Heart right ventricle (tissue), 16 donors: ENCODE data around the gene CDHR3. TPM values are rescaled to one million over a fixed set of nuclear protein-coding genes. Genes with fewer than 3 reads are reported as not detected.

Source experiments
- ATAC-seq, 8 donors: fragments of 200-7000 bp; cut with Tn5 transposase; one replicate each; pipeline ENCODE4 v1.9.1; 2020; ENCODE audit warnings: mild to moderate bottlenecking in 8 of 8, moderate library complexity in 8 of 8, moderate number of reproducible peaks in 1 of 8
- DNase-seq, 2 donors: peaks; one replicate each; pipeline ENCODE4 v3.0.0-alpha.2; 2020
- H3K27ac ChIP-seq, 10 donors: fragments of 200-600 bp; sonication (generic) in 2 of 10; one replicate each; pipeline versions ENCODE4 v1.5.0 to v1.8.0; 2020 to 2022; ENCODE audit warnings: mild to moderate bottlenecking in 3 of 10
- H3K27me3 ChIP-seq, 7 donors: fragments of 200-600 bp; one replicate each; pipeline ENCODE4 v1.8.0; 2021 to 2022; ENCODE audit warnings: mild to moderate bottlenecking in 2 of 7
- H3K36me3 ChIP-seq, 9 donors: fragments of 200-600 bp; sonication (generic) in 1 of 9; one replicate each; pipeline versions ENCODE4 v1.5.0 to v1.8.0; 2020 to 2022; ENCODE audit warnings: mild to moderate bottlenecking in 2 of 9
- H3K4me1 ChIP-seq, 9 donors: fragments of 200-600 bp; sonication (generic) in 1 of 9; one replicate each; pipeline versions ENCODE4 v1.5.0 to v1.8.0; 2020 to 2022; ENCODE audit warnings: mild to moderate bottlenecking in 4 of 9
- H3K4me3 ChIP-seq, 10 donors: fragments of 200-600 bp; sonication (generic) in 2 of 10; one replicate each; pipeline versions ENCODE4 v1.5.0 to v1.8.0; 2020 to 2022; ENCODE audit warnings: mild to moderate bottlenecking in 7 of 10, moderate library complexity in 2 of 10
- H3K9me3 ChIP-seq, 11 donors: fragments of 200-600 bp in 10 of 11; sonication (generic) in 2 of 11; one replicate each; pipeline versions ENCODE4 v1.5.0 to v1.8.0; 2013 to 2022; ENCODE audit warnings: mild to moderate bottlenecking in 2 of 11, control low read depth in 1 of 11, moderate library complexity in 1 of 11
- WGBS, 2 donors: extraction: QIAGEN DNeasy Blood & Tissue Kit; methylation state at CpG; one replicate each; pipeline ENCODE4 v1.1.7; 2013; ENCODE audit warnings: inconsistent platforms in 1 of 2; 5-methylcytosine and 5-hydroxymethylcytosine counted together
- intact Hi-C, 10 donors: fragments of 100-400 bp; cut with DNase I; formaldehyde crosslinking; loops; one replicate each; pipeline versions ENCODE4 v1.11.1 to v1.14.2; 2022
- polyA plus RNA-seq, 2 donors: library from polyadenylated mRNA; stranded (reverse); fragments of 200-250 nt; gene quantifications; one replicate each; pipeline ENCODE4 v1.2.3, GENCODE V29; 2013
- total RNA-seq, 10 donors: library from RNA; stranded (reverse); fragmentation: NEBNext Ultra II Directional in 3 of 10; extraction: Animal tissue kit (Norgen Biotek cat#: 25700) in 3 of 10; gene quantifications; one replicate each; pipeline versions ENCODE4 v1.2.1 to v1.2.4, GENCODE V29; 2021 to 2023
- TF ChIP-seq, protein P1 (sequence below), 9 donors: fragments of 200-600 bp; sonication (generic) in 2 of 9; IDR thresholded peaks; one replicate each; pipeline versions ENCODE4 v1.5.0 to v1.8.0; 2021 to 2022; ENCODE audit warnings: antibody characterized with exemption in 9 of 9, mild to moderate bottlenecking in 5 of 9, moderate library complexity in 1 of 9
- donor health status: Arrhythmogenic right ventricular cardiomyopathy.
- donor health status: ischemic (EF 13 %, LVEDD 7.1; RV severe dilation, severe dysfunction).
- donor health status: healthy with polysubstance abuse.
- donor health status: DM: no; HTN: yes; CAD: no.
- donor health status: DM: no; HTN: no; CAD: no.
- donor health status: ischemic (EF 25% LVEDD 6.9; RV normal size, moderate dysfunction).
- donor health status: ischemic (EF 25% LVEDD 5.7; RV mildly dilated, moderate dysfunction).
- donor health status: healthy.
- donor health status: DM: yes; HTN: yes; CAD: no.
- donor health status: Ischemic cardiomyopathy.
- donor health status: ischemic (EF 35%, LVEDD 5.7; RV mildly dilated, moderate dysfunction).
- donor health status: nonischemic (EF 11% LVEDD 7.7; RV severe dilation, severe dysfunction).
- donor health status: DM: yes; HTN: yes; CAD: no.
- donor health status: PGD.
- donor health status: ischemic (EF 29% LVEDD 5.4; RV normal size, mild dysfunction).
- donor health status: nonischemic (EF 23%, LVEDD 6.1; RV moderate dilation, normal function).

Gene CDHR3
- total and polyA plus RNA-seq, 12 donors = 0.59 to 14.2 (median 1.9) TPM

GRCh38 chr7:106057204-106057961, 94.3 kb downstream of the CDHR3 start:
- H3K4me1 ChIP-seq = peaks cover 0 to 22% (median 8%) of the 10 kb centered on the region in 9 donors
- TF ChIP-seq, protein P1, sequence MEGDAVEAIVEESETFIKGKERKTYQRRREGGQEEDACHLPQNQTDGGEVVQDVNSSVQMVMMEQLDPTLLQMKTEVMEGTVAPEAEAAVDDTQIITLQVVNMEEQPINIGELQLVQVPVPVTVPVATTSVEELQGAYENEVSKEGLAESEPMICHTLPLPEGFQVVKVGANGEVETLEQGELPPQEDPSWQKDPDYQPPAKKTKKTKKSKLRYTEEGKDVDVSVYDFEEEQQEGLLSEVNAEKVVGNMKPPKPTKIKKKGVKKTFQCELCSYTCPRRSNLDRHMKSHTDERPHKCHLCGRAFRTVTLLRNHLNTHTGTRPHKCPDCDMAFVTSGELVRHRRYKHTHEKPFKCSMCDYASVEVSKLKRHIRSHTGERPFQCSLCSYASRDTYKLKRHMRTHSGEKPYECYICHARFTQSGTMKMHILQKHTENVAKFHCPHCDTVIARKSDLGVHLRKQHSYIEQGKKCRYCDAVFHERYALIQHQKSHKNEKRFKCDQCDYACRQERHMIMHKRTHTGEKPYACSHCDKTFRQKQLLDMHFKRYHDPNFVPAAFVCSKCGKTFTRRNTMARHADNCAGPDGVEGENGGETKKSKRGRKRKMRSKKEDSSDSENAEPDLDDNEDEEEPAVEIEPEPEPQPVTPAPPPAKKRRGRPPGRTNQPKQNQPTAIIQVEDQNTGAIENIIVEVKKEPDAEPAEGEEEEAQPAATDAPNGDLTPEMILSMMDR (IDR thresholded peaks at IDR 0.05) = no peak
- H3K9me3 ChIP-seq = no peaks in the 10 kb centered on the region
- H3K27ac ChIP-seq = no peak overlapping the region
- DNase-seq (no peak), ATAC-seq (peak in 2 of 8 donors; percentile 6 to 11)
- no peak overlapping the region for H3K4me3 ChIP-seq
- WGBS, 2 donors = 76 to 79% methylated on average over 10 of the region's 10 CpGs
- no peaks in the 10 kb centered on the region for H3K36me3 ChIP-seq
- intact Hi-C loops = loop anchor here in 9 of 10 donors (1.0 to 10.0 kb wide), 3 partner anchors 95 to 417 kb away; no protein-coding TSS in a partner anchor
- H3K27me3 ChIP-seq = no peaks in the 10 kb centered on the region

DNA sequence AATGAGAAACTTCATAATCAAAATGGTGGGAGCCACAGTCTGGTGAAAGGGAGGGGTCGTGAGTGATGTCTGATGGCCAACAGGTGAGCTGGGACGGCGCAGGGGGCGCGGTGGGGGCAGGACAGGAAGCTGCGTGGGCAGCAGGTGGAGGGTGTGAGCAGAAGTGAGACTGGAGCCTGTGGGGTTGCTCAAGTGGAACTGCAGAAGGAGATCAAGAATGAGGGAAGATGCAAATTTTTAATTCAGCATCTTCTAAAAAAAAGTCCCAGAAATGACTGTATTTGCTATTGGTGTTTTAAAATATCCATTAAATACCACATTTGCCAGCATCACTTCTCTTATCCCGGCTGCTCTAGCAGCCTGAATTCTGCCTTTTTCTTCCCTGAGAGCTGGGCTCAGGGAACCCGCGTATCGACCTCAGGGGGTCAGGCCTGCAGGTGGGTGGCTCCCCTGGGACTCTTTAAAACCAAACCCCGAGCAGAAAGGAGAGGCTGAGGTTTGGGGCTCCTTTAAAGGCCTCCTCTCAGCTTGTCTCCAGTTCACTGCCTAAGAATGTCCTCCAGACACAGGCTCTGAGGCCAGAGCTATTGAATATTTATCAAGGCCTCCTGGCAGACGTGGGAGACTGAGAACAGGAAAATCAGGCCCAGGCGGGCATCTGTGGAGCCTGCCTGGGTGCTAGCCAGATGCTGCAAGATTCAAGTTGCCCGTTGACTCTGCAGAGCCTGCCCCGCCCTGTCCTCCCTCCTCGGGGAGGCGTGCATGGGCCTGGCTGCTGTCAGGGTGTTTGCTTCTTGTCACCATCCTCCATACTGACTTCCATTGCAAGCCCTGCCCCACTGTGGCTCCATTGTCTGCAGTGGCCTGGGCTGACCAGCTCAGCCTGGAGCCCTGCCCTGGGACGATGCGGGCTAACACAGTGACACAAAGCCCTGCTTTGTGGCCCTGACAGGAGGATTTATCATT, 95.2 kb downstream of the CDHR3 start:
- intact Hi-C loops = loop anchor here in 9 of 10 donors (1.0 to 10.0 kb wide), 3 partner anchors 95 to 417 kb away; no protein-coding TSS in a partner anchor
- Histone ChIP-seq H3K27me3 (no peaks in the 10 kb centered on the region), H3K36me3 (no peaks in the 10 kb centered on the region), H3K4me1 (peaks cover 0 to 24% (median 8%) of the 10 kb centered on the region in 9 donors), H3K9me3 (no peaks in the 10 kb centered on the region), H3K27ac (peak overlapping the region in 2 of 10 donors; percentile 11 to 24), H3K4me3 (no peak overlapping the region)
- ATAC-seq (peak in 6 of 8 donors; percentile 20 to 50 (median 41)), DNase-seq (no peak)
- 73 to 78% methylated on average over 19 of the region's 19 CpGs for WGBS, 2 donors
- TF ChIP-seq, protein P1 (IDR thresholded peaks at IDR 0.05) = no peak

GRCh38 chr7:106058928-106059324, 95.9 kb downstream of the CDHR3 start:
- no peak overlapping the region for H3K4me3 ChIP-seq
- DNase-seq (no peak), ATAC-seq (no peak)
- peaks cover 0 to 31% (median 10%) of the 10 kb centered on the region in 9 donors for H3K4me1 ChIP-seq
- intact Hi-C loops = loop anchor here in 1 of 10 donors (10.0 kb wide), 1 partner anchor 416 kb away; no protein-coding TSS in a partner anchor
- H3K27ac ChIP-seq = peak overlapping the region in 1 of 10 donors; percentile 24
- H3K9me3 ChIP-seq = no peaks in the 10 kb centered on the region
- TF ChIP-seq, protein P1 (IDR thresholded peaks at IDR 0.05) = no peak
- H3K27me3 ChIP-seq = no peaks in the 10 kb centered on the region
- H3K36me3 ChIP-seq = no peaks in the 10 kb centered on the region
- WGBS, 2 donors = 92 to 100% methylated on average over 3 of the region's 3 CpGs

GRCh38 chr7:106059556-106059955, 96.5 kb downstream of the CDHR3 start:
- WGBS, 2 donors = 66 to 80% methylated on average over 2 of the region's 2 CpGs
- intact Hi-C loops = loop anchor here in 1 of 10 donors (10.0 kb wide), 1 partner anchor 415 kb away; no protein-coding TSS in a partner anchor
- DNase-seq = no peak

More at GRCh38 chr7:106059556-106059955, 96.5 kb downstream of the CDHR3 start:
- no peak for ATAC-seq
- TF ChIP-seq, protein P1 (IDR thresholded peaks at IDR 0.05) = no peak
- Histone ChIP-seq H3K4me1 (peaks cover 3 to 37% (median 16%) of the 10 kb centered on the region in 9 donors), H3K27me3 (no peaks in the 10 kb centered on the region), H3K4me3 (no peak overlapping the region), H3K36me3 (no peaks in the 10 kb centered on the region), H3K9me3 (no peaks in the 10 kb centered on the region), H3K27ac (no peak overlapping the region)
